Tibial nerve (tissue), 4 donors: Measurements from ENCODE around the gene GGA3. TPM values are rescaled to one million over a fixed set of nuclear protein-coding genes. Genes with fewer than 3 reads are reported as not detected.
"Not testable (repeated sequence)": the region's sequence is repeated elsewhere in the genome, so short reads cannot be mapped to it uniquely, and the experiment has no call there.

Experiments
- DNase-seq, 2 donors: peaks; one replicate each; pipeline ENCODE4 v3.0.0-alpha.2; 2019; ENCODE audit warnings: low spot score in 2 of 2
- H3K27ac ChIP-seq, 4 donors: fragments of 200-600 bp; sonication (generic) in 3 of 4; one replicate each; pipeline ENCODE4 v1.5.1; 2017 to 2019; ENCODE audit warnings: mild to moderate bottlenecking in 1 of 4
- H3K27me3 ChIP-seq, 2 donors: fragments of 200-600 bp; sonication (generic) in 1 of 2; one replicate each; pipeline versions ENCODE4 v1.5.1 to v1.6.0; 2017 to 2019
- H3K36me3 ChIP-seq, 3 donors: fragments of 200-600 bp; sonication (generic); one replicate each; pipeline ENCODE4 v1.5.1; 2018 to 2019
- H3K4me1 ChIP-seq, 4 donors: fragments of 200-600 bp; sonication (generic) in 3 of 4; one replicate each; pipeline ENCODE4 v1.5.1; 2017 to 2019
- H3K4me3 ChIP-seq, 4 donors: fragments of 200-600 bp; sonication (generic) in 3 of 4; one replicate each; pipeline ENCODE4 v1.5.1; 2017 to 2019; ENCODE audit warnings: mild to moderate bottlenecking in 1 of 4, moderate library complexity in 1 of 4
- H3K9me3 ChIP-seq, 4 donors: fragments of 200-600 bp; sonication (generic) in 3 of 4; one replicate each; pipeline ENCODE4 v1.5.1; 2017 to 2019
- EP300 ChIP-seq, 2 donors: sonication (generic); formaldehyde crosslinking; IDR thresholded peaks; one replicate each; pipeline ENCODE4 v1.6.1; 2017; ENCODE audit warnings: antibody characterized with exemption in 2 of 2, mild to moderate bottlenecking in 1 of 2
- POLR2A ChIP-seq, 2 donors: fragments of 450-650 bp; IDR thresholded peaks; one replicate each; pipeline ENCODE4 v1.6.1; 2017; ENCODE audit warnings: antibody characterized with exemption in 2 of 2, mild to moderate bottlenecking in 2 of 2, moderate library complexity in 2 of 2
- WGBS, 2 donors: methylation state at CpG; one replicate each; pipeline ENCODE4 v1.1.5; 2018; 5-methylcytosine and 5-hydroxymethylcytosine counted together
- total RNA-seq, 4 donors: library from RNA; depleted of rRNA; stranded (reverse); fragments of >200 nt; gene quantifications; one replicate each; pipeline ENCODE4 v1.1.0, GENCODE V29; 2016
- TF ChIP-seq, protein P1 (sequence below), 5 experiments: fragments of 200-600 bp in 3 of 5; fragments of 450-650 bp in 2 of 5; sonication (generic) in 3 of 5; IDR thresholded peaks; one replicate each; pipeline ENCODE4 v1.5.1; 2016 to 2019; ENCODE audit warnings: antibody characterized with exemption in 5 of 5, mild to moderate bottlenecking in 3 of 5, moderate library complexity in 2 of 5

The GGA3 gene
- total RNA-seq, 4 donors from 2014 or later, result 45.5 to 66.0 (median 56.6) TPM

DNA sequence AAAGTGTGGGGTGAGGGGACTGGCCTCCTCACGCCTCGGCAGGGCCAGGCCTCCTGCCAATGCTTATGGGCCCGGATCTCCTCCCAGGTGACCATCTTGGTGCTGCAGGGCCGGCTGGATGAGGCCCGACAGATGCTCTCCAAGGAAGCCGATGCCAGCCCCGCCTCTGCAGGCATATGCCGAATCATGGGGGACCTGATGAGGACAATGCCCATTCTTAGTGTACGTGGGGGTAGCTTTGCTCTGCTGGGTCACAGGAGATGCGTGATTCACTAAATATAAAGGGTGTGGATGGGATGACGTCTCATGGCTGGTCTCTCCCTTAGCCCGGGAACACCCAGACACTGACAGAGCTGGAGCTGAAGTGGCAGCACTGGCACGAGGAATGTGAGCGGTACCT lies 36.4 kb downstream of the GGA3 start:
- Histone ChIP-seq H3K9me3 (no peaks in the 10 kb centered on the region), H3K36me3 (peaks cover 4 to 89% (median 12%) of the 10 kb centered on the region in 3 donors), H3K4me1 (no peaks in the 10 kb centered on the region), H3K4me3 (no peak overlapping the region), H3K27me3 (no peaks in the 10 kb centered on the region), H3K27ac (no peak overlapping the region)
- DNase-seq, result no peak
- WGBS, 2 donors, result 71 to 74% methylated on average over 14 of the region's 14 CpGs
- TF ChIP-seq EP300 (IDR thresholded peaks at IDR 0.05) (no peak), POLR2A (IDR thresholded peaks at IDR 0.05) (no peak)
- TF ChIP-seq, protein P1, sequence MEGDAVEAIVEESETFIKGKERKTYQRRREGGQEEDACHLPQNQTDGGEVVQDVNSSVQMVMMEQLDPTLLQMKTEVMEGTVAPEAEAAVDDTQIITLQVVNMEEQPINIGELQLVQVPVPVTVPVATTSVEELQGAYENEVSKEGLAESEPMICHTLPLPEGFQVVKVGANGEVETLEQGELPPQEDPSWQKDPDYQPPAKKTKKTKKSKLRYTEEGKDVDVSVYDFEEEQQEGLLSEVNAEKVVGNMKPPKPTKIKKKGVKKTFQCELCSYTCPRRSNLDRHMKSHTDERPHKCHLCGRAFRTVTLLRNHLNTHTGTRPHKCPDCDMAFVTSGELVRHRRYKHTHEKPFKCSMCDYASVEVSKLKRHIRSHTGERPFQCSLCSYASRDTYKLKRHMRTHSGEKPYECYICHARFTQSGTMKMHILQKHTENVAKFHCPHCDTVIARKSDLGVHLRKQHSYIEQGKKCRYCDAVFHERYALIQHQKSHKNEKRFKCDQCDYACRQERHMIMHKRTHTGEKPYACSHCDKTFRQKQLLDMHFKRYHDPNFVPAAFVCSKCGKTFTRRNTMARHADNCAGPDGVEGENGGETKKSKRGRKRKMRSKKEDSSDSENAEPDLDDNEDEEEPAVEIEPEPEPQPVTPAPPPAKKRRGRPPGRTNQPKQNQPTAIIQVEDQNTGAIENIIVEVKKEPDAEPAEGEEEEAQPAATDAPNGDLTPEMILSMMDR (IDR thresholded peaks at IDR 0.05), result no peak

DNA sequence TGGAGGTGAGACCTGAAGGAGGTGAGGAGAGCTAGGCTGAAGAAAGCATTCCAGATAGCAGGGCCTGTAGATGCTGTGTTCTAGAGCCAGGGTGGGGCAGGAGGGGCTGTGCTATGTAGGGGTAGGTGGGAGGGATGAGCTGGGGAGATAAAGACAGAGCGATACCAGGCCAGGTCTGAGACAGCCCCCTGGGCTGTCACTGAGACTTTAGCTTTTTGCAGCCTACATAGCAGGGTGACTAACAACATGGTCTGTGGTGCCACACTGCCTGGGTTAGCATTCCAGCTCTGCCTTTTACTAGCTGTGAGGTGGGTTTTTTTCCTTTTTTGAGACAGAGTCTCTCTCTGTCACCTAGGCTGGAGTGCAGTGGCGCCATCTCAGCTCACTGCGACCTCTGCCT lies 41.6 kb downstream of the GGA3 start:
- Histone ChIP-seq H3K4me3 (no peak overlapping the region), H3K4me1 (no peaks in the 10 kb centered on the region), H3K36me3 (peaks cover 0 to 91% (median 30%) of the 10 kb centered on the region in 3 donors), H3K9me3 (no peaks in the 10 kb centered on the region), H3K27ac (no peak overlapping the region), H3K27me3 (no peaks in the 10 kb centered on the region)
- DNase-seq, result no peak
- 100% methylated on average over 3 of the region's 3 CpGs for WGBS, 2 donors
- no peak for TF ChIP-seq EP300 (IDR thresholded peaks at IDR 0.05)

DNA sequence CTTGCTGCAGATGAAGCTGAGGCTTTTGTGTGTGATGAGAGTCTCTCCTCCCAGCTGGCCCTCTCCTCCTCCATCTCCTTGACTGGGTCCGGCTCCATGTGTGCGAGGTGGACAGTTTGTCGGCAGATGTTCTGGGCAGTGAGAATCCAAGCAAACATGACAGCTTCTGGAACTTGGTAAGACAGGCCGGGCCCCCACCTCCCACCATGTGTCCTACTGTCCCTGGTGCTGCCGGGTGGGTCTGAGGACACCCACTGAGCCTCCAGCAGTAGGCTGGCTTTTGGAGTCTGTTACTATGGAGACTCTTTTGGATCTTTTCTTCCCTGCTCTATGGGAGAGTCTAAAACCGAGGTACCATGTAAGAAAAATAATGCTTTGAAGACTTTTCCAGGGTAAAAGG lies 43.3 kb downstream of the GGA3 start:
- no peak for DNase-seq
- H3K4me3 ChIP-seq, result no peak overlapping the region
- H3K27ac ChIP-seq, result no peak overlapping the region
- H3K27me3 ChIP-seq, result no peaks in the 10 kb centered on the region
- H3K9me3 ChIP-seq, result no peaks in the 10 kb centered on the region
- H3K36me3 ChIP-seq, result peaks cover 4 to 92% (median 39%) of the 10 kb centered on the region in 3 donors
- WGBS, 2 donors, result 87 to 90% methylated on average over 5 to 6 of the region's 6 CpGs
- no peaks in the 10 kb centered on the region for H3K4me1 ChIP-seq
- TF ChIP-seq, protein P1 (IDR thresholded peaks at IDR 0.05), result no peak
- TF ChIP-seq EP300 (IDR thresholded peaks at IDR 0.05) (no peak), POLR2A (IDR thresholded peaks at IDR 0.05) (no peak)

DNA sequence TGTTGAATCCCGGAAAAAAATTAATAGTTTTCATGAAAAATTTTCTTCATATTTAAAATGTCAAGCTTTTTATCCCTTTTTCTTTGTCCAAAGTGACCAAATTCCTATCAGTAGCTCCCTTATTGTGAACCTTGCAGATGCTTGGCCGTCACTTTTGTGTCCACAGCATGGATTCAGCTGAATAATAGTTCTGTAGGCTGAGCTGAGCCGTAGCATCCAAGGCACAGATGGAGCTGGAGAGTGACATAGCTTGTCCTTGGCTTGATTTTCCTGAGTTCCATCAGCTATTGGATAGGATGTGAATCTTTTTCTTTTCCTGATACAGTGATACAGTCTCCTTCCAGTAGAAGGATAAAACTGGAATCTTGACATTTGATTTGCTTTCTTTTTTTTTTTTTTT lies 52.3 kb downstream of the GGA3 start:
- WGBS, 2 donors, result 70 to 72% methylated on average over 3 of the region's 3 CpGs
- Histone ChIP-seq H3K4me1 (peaks cover 0 to 27% (median 21%) of the 10 kb centered on the region in 4 donors), H3K9me3 (no peaks in the 10 kb centered on the region), H3K4me3 (no peak overlapping the region), H3K36me3 (peaks cover 3 to 54% (median 14%) of the 10 kb centered on the region in 3 donors), H3K27ac (no peak overlapping the region), H3K27me3 (no peaks in the 10 kb centered on the region)
- DNase-seq, result no peak
- TF ChIP-seq EP300 (IDR thresholded peaks at IDR 0.05) (no peak), POLR2A (IDR thresholded peaks at IDR 0.05) (no peak)
- TF ChIP-seq, protein P1 (IDR thresholded peaks at IDR 0.05), result no peak

DNA sequence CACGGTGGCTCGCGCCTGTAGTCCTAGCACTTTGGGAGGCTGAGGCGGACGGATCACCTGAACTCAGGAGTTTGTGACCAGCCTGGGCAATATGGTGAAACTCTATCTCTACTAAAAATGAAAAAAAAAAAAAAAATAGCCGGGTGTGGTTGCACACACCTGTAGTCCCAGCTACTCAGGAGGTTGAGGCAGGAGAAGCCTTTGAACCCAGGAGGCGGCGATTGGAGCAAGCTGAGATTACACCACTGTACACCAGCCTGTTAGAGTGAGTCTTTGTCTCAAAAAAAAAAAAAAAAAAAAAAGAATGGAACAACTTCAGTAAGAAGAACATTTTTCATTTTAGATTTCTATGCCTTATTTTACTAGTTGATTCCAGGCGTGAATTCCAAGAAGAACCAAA lies 53.2 kb downstream of the GGA3 start:
- no peaks in the 10 kb centered on the region for H3K27me3 ChIP-seq
- no peak for DNase-seq
- TF ChIP-seq EP300 (IDR thresholded peaks at IDR 0.05) (no peak), POLR2A (IDR thresholded peaks at IDR 0.05) (no peak)
- TF ChIP-seq, protein P1 (IDR thresholded peaks at IDR 0.05), result no peak
- H3K9me3 ChIP-seq, result no peaks in the 10 kb centered on the region
- H3K4me1 ChIP-seq, result peaks cover 0 to 28% (median 21%) of the 10 kb centered on the region in 4 donors
- H3K27ac ChIP-seq, result no peak overlapping the region
- no peak overlapping the region for H3K4me3 ChIP-seq
- 88 to 89% methylated on average over 9 of the region's 9 CpGs for WGBS, 2 donors
- peaks cover 0 to 45% (median 11%) of the 10 kb centered on the region in 3 donors for H3K36me3 ChIP-seq

DNA sequence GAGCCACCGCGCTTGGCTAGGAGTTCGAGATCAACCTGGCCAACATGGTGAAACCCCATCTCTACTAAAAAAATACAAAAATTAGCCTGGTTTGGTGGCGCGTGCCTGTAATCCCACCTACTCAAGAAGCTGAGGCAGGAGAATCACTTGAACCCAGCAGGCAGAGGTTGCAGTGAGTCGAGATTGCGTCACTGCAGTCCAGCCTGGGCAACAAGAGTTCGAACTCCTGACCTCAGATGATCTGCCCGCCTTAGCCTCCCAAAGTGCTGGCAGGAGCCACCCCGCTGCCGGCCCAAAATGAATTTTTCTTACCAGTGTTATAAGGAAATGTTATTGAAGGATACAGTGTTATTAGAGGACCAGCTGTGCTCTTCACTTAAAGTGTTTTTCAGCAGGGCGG lies 53.6 kb downstream of the GGA3 start:
- Histone ChIP-seq H3K27ac (no peak overlapping the region), H3K27me3 (no peaks in the 10 kb centered on the region), H3K4me1 (peaks cover 0 to 28% (median 21%) of the 10 kb centered on the region in 4 donors), H3K4me3 (no peak overlapping the region), H3K9me3 (no peaks in the 10 kb centered on the region), H3K36me3 (peaks cover 0 to 41% (median 8%) of the 10 kb centered on the region in 3 donors)
- 79 to 82% methylated on average over 12 of the region's 12 CpGs for WGBS, 2 donors
- DNase-seq, result no peak
- TF ChIP-seq EP300 (IDR thresholded peaks at IDR 0.05) (no peak), POLR2A (IDR thresholded peaks at IDR 0.05) (no peak)
- TF ChIP-seq, protein P1 (IDR thresholded peaks at IDR 0.05), result no peak

DNA sequence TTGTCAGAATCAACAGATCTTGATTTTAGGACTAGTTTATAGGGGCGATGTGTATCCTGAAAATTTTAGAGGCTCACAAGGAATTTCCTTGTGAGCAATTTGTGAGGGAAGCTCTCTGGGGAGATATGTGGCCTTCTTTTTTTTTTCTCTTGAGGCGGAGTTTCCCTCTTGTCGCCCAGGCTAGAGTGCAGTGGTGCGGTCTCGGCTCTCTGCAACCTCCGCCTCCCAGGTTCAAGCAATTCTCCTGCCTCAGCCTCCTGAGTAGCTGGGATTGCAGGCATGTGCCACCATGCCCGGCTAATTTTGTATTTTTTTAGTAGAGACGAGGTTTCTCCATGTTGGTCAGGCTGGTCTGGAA lies 54.4 kb downstream of the GGA3 start:
- H3K4me1 ChIP-seq, result peaks cover 0 to 28% (median 21%) of the 10 kb centered on the region in 4 donors
- WGBS, 2 donors, result 89 to 90% methylated on average over 8 of the region's 8 CpGs
- peak overlapping the region in 1 of 4 donors; percentile 9 for H3K27ac ChIP-seq
- not testable (repeated sequence) for DNase-seq, H3K9me3 ChIP-seq, H3K27me3 ChIP-seq
- H3K36me3 ChIP-seq, result peaks cover 0 to 36% (median 5%) of the 10 kb centered on the region in 3 donors
- H3K4me3 ChIP-seq, result peak overlapping the region in 1 of 4 donors; percentile 65
